Panc1 (cell line): ENCODE results near the gene CATSPERD. TPM values are rescaled to one million over a fixed set of nuclear protein-coding genes. Genes with fewer than 3 reads are reported as not detected.
"Not testable (repeated sequence)": the region's sequence is repeated elsewhere in the genome, so short reads cannot be mapped to it uniquely, and the experiment has no call there.

Experiments
- ATAC-seq: fragments of 200-7000 bp; cut with Tn5 transposase; 2 replicates; pipeline ENCODE4 v1.9.1; 2020; ENCODE audit warnings: mild to moderate bottlenecking, moderate library complexity
- BruUV-seq: library from RNA; stranded (reverse); fragments of 400-500 nt; replicated peaks from 2 replicates; lab custom pipeline; 2021; lab: Mats Ljungman, UMichigan
- CTCF ChIA-PET: fragments of 300-600 bp; sonication (Branson Sonifier 250); formaldehyde crosslinking; loops from one replicate; lab custom pipeline; 2022; ENCODE audit warnings: antibody characterized with exemption; lab: Charles Lee
- POLR2A ChIA-PET: fragments of 300-600 bp; sonication (Branson Sonifier 250); formaldehyde crosslinking; loops from one replicate; lab custom pipeline; 2022; ENCODE audit warnings: antibody characterized with exemption; lab: Charles Lee
- DNase-seq: peaks from one replicate; pipeline ENCODE4 v3.0.0-alpha.2; 2010; ENCODE audit warnings: low read depth, low spot score
- H3K27ac ChIP-seq: 2 replicates; pipeline ENCODE4 v1.5.1; 2011; ENCODE audit warnings: mild to moderate bottlenecking, low read length, inconsistent platforms
- H3K27me3 ChIP-seq: fragments of 200-500 bp; sonication (Bioruptor generic); 2 replicates; pipeline ENCODE4 v1.6.0; 2014; ENCODE audit warnings: low read length, inconsistent platforms; ENCODE audit not compliant: control insufficient read depth, insufficient read depth
- H3K36me3 ChIP-seq: fragments of 200-500 bp; sonication (Bioruptor generic); 2 replicates; pipeline ENCODE4 v1.5.1; 2014; ENCODE audit warnings: inconsistent platforms, mild to moderate bottlenecking, low read length, moderate library complexity; ENCODE audit not compliant: control insufficient read depth, insufficient read depth
- H3K4me1 ChIP-seq: 2 replicates; pipeline ENCODE4 v1.5.1; 2011; ENCODE audit warnings: inconsistent platforms, mild to moderate bottlenecking, low read length, moderate library complexity; ENCODE audit not compliant: control insufficient read depth, insufficient read depth
- H3K4me3 ChIP-seq, 2 experiments: 2 replicates each; pipeline ENCODE4 v1.5.1; 2011 to 2012; ENCODE audit warnings: low read depth in 2 of 2, low read length in 2 of 2, mild to moderate bottlenecking in 2 of 2, inconsistent platforms in 1 of 2, moderate library complexity in 1 of 2
- H3K9me3 ChIP-seq: fragments of 200-500 bp; sonication (Bioruptor generic); 2 replicates; pipeline ENCODE4 v1.5.1; 2014; ENCODE audit warnings: low read depth, mild to moderate bottlenecking, inconsistent platforms, low read length, moderate library complexity; ENCODE audit not compliant: control insufficient read depth, insufficient read depth
- CTCF ChIP-seq: fragments of 450-650 bp; IDR thresholded peaks from 2 replicates; pipeline ENCODE4 v1.5.1; 2017; ENCODE audit warnings: mild to moderate bottlenecking
- POLR2AphosphoS5 ChIP-seq: IDR thresholded peaks from 2 replicates; pipeline ENCODE4 v1.6.1; 2012; ENCODE audit warnings: mild to moderate bottlenecking, low read depth, low read length, moderate library complexity
- REST ChIP-seq, 2 experiments: IDR thresholded peaks; 2 replicates each; pipeline ENCODE4 v1.6.1; 2011 to 2012; ENCODE audit warnings: low read depth in 2 of 2, control low read depth in 1 of 2, low read length in 1 of 2, mild to moderate bottlenecking in 1 of 2, moderate library complexity in 1 of 2; ENCODE audit not compliant: insufficient read depth in 1 of 2
- SIN3A ChIP-seq: IDR thresholded peaks from 2 replicates; pipeline ENCODE4 v1.6.1; 2012; ENCODE audit warnings: low read depth, mild to moderate bottlenecking, low read length, moderate library complexity, borderline replicate concordance; ENCODE audit not compliant: insufficient read depth
- TCF7L2 ChIP-seq: IDR thresholded peaks from 2 replicates; pipeline ENCODE4 v1.6.1; 2011; ENCODE audit warnings: mild to moderate bottlenecking, low read depth, low read length, inconsistent platforms
- in situ Hi-C: cut with HindIII; loops from 2 replicates; pipeline ENCODE4 v1.10.0; 2016; ENCODE audit warnings: low sequenced_read_pairs, low pct_unique_long_range_greater_than_20kb
- intact Hi-C: fragments of 100-400 bp; cut with micrococcal nuclease; formaldehyde crosslinking; loops from one replicate; pipeline ENCODE4 v1.10.0; 2022; ENCODE audit not compliant: unreplicated experiment
- total RNA-seq: library from RNA; stranded (reverse); gene quantifications from one replicate; pipeline ENCODE4 v1.2.1, GENCODE V29; 2021; ENCODE audit not compliant: unreplicated experiment

CATSPERD gene
- total RNA-seq, 1 experiment from 2014 or later = 0.08 TPM

GRCh38 chr19:5698635-5699422, 21.6 kb upstream of the CATSPERD start:
- Histone ChIP-seq H3K4me3 (no peak overlapping the region), H3K9me3 (no peaks in the 10 kb centered on the region), H3K27ac (no peak overlapping the region), H3K27me3 (no peaks in the 10 kb centered on the region), H3K36me3 (no peaks in the 10 kb centered on the region; the same call in 1 of the 2 replicates), H3K4me1 (peaks cover 2% of the 10 kb centered on the region)
- no TSS peak for BruUV-seq
- ChIA-PET POLR2A (no interaction called here), CTCF (no interaction called here)
- no peak for DNase-seq
- TF ChIP-seq TCF7L2 (no peak), REST (IDR thresholded peaks at IDR 0.05; ENCODE audit: insufficient read depth in 1 of 2, low read depth in 2 of 2, low read length in 1 of 2) (no peak), SIN3A (no peak), CTCF (no peak), POLR2AphosphoS5 (no peak; the same call in 1 of the 2 replicates)
- no peak for ATAC-seq
- in situ Hi-C loops (no loop called here), intact Hi-C loops (loop anchor here (10.0 kb wide), 1 partner anchor 96 kb away; the partner anchor contains the start of gene DUS3L)

- no peaks in the 10 kb centered on the region; the same call in 1 of the 2 replicates for H3K4me1 ChIP-seq
- no peaks in the 10 kb centered on the region for H3K9me3 ChIP-seq
- in situ Hi-C loops (no loop called here), intact Hi-C loops (no loop called here)
- no peaks in the 10 kb centered on the region; the same call in 1 of the 2 replicates for H3K36me3 ChIP-seq
- H3K4me3 ChIP-seq = no peak overlapping the region
- no peaks in the 10 kb centered on the region for H3K27me3 ChIP-seq
- BruUV-seq = no TSS peak
- DNase-seq = no peak
- TF ChIP-seq TCF7L2 (no peak), POLR2AphosphoS5 (no peak), REST (IDR thresholded peaks at IDR 0.05; ENCODE audit: insufficient read depth in 1 of 2, low read depth in 2 of 2, low read length in 1 of 2) (no peak), SIN3A (no peak), CTCF (no peak)
- H3K27ac ChIP-seq = no peak overlapping the region
- ATAC-seq = no peak
- ChIA-PET POLR2A (no interaction called here), CTCF (no interaction called here)
Observed at GRCh38 chr19:5700455-5701092, 19.9 kb upstream of the CATSPERD start.

- ATAC-seq, H3K9me3 ChIP-seq, POLR2A ChIA-PET, intact Hi-C loops, CTCF ChIA-PET, H3K4me3 ChIP-seq, DNase-seq, in situ Hi-C loops, H3K36me3 ChIP-seq, H3K27ac ChIP-seq, H3K4me1 ChIP-seq, H3K27me3 ChIP-seq, BruUV-seq: not testable (repeated sequence)
Observed at GRCh38 chr19:5702053-5702410, 18.4 kb upstream of the CATSPERD start.
